Peyer's patch (tissue), 4 donors: Measurements from ENCODE around the gene FLACC1. TPM values are rescaled to one million over a fixed set of nuclear protein-coding genes. Genes with fewer than 3 reads are reported as not detected.
"Not testable (repeated sequence)": the region's sequence is repeated elsewhere in the genome, so short reads cannot be mapped to it uniquely, and the experiment has no call there.

Experiments
- DNase-seq, 3 donors: peaks; one replicate each; pipeline ENCODE4 v3.0.0-alpha.2; 2017 to 2019
- H3K27ac ChIP-seq, 4 donors: fragments of 200-600 bp; sonication (generic); one replicate each; pipeline ENCODE4 v1.5.1; 2016 to 2019
- H3K27me3 ChIP-seq, 2 donors: fragments of 200-600 bp; sonication (generic); one replicate each; pipeline ENCODE4 v1.5.1; 2019
- H3K36me3 ChIP-seq, 3 donors: fragments of 200-600 bp; sonication (generic); one replicate each; pipeline ENCODE4 v1.5.1; 2016 to 2019
- H3K4me1 ChIP-seq, 4 donors: fragments of 200-600 bp; sonication (generic); one replicate each; pipeline ENCODE4 v1.5.1; 2016 to 2019
- H3K4me3 ChIP-seq, 4 donors: fragments of 200-600 bp; sonication (generic); 1 replicate in 3 of 4; 2 replicates in 1 of 4; pipeline ENCODE4 v1.5.1; 2016 to 2019; ENCODE audit warnings: mild to moderate bottlenecking in 1 of 4
- H3K9me3 ChIP-seq, 4 donors: fragments of 200-600 bp; sonication (generic); one replicate each; pipeline ENCODE4 v1.5.1; 2016 to 2019; ENCODE audit warnings: mild to moderate bottlenecking in 1 of 4
- CTCF ChIP-seq, 6 experiments: fragments of 450-650 bp in 4 of 6; fragments of 200-600 bp in 2 of 6; sonication (generic) in 1 of 6; IDR thresholded peaks; one replicate each; pipeline ENCODE4 v1.5.1; 2017 to 2019; ENCODE audit warnings: antibody characterized with exemption in 6 of 6, mild to moderate bottlenecking in 3 of 6, moderate library complexity in 1 of 6
- POLR2A ChIP-seq, 2 donors: fragments of 450-650 bp; IDR thresholded peaks; one replicate each; pipeline ENCODE4 v1.5.1; 2017; ENCODE audit warnings: antibody characterized with exemption in 2 of 2, mild to moderate bottlenecking in 2 of 2, moderate library complexity in 2 of 2
- total RNA-seq, 4 donors: library from RNA; depleted of rRNA; stranded (reverse); fragments of >200 nt; gene quantifications; one replicate each; pipeline ENCODE4 v1.1.0, GENCODE V29; 2016

The FLACC1 gene
- total RNA-seq, 4 donors from 2014 or later, result 3.3 to 7.8 (median 6.6) TPM; not detected in 1

- DNase-seq, result no peak
Observed at GRCh38 chr2:201313362-201313761, 43.8 kb downstream of the FLACC1 start.

GRCh38 chr2:201308914-201309313, 48.2 kb downstream of the FLACC1 start:
- no peak for TF ChIP-seq POLR2A (IDR thresholded peaks at IDR 0.05)
- no peak for TF ChIP-seq CTCF (IDR thresholded peaks at IDR 0.05)
- no peak for DNase-seq
- no peak overlapping the region for H3K4me3 ChIP-seq
- no peaks in the 10 kb centered on the region for H3K9me3 ChIP-seq
- no peak overlapping the region for H3K27ac ChIP-seq
- no peaks in the 10 kb centered on the region for H3K27me3 ChIP-seq
- no peaks in the 10 kb centered on the region for H3K4me1 ChIP-seq
- no peaks in the 10 kb centered on the region for H3K36me3 ChIP-seq

More at GRCh38 chr2:201313362-201313761, 43.8 kb downstream of the FLACC1 start:
- H3K36me3 ChIP-seq, result no peaks in the 10 kb centered on the region
- TF ChIP-seq CTCF (IDR thresholded peaks at IDR 0.05), result no peak
- no peak for TF ChIP-seq POLR2A (IDR thresholded peaks at IDR 0.05)
- no peaks in the 10 kb centered on the region for H3K9me3 ChIP-seq
- H3K4me3 ChIP-seq, result no peak overlapping the region
- no peak overlapping the region for H3K27ac ChIP-seq
- no peaks in the 10 kb centered on the region for H3K4me1 ChIP-seq
- H3K27me3 ChIP-seq, result no peaks in the 10 kb centered on the region

GRCh38 chr2:201307876-201308275, 49.3 kb downstream of the FLACC1 start:
- Histone ChIP-seq H3K4me1 (no peaks in the 10 kb centered on the region), H3K27me3 (no peaks in the 10 kb centered on the region), H3K36me3 (no peaks in the 10 kb centered on the region), H3K9me3 (no peaks in the 10 kb centered on the region), H3K4me3 (no peak overlapping the region), H3K27ac (no peak overlapping the region)
- DNase-seq, result no peak
- no peak for TF ChIP-seq POLR2A (IDR thresholded peaks at IDR 0.05)
- TF ChIP-seq CTCF (IDR thresholded peaks at IDR 0.05), result no peak

- H3K36me3 ChIP-seq, H3K9me3 ChIP-seq, H3K27ac ChIP-seq, H3K4me1 ChIP-seq, H3K4me3 ChIP-seq, H3K27me3 ChIP-seq, DNase-seq: not testable (repeated sequence)
Observed at GRCh38 chr2:201299929-201300328, 57.2 kb downstream of the FLACC1 start.

GRCh38 chr2:201298462-201299052, 58.6 kb downstream of the FLACC1 start:
- Histone ChIP-seq H3K36me3 (no peaks in the 10 kb centered on the region), H3K27ac (no peak overlapping the region), H3K9me3 (peaks cover 0 to 8% (median 0%) of the 10 kb centered on the region in 4 donors), H3K27me3 (no peaks in the 10 kb centered on the region), H3K4me1 (no peaks in the 10 kb centered on the region), H3K4me3 (no peak overlapping the region)
- no peak for DNase-seq
- no peak for TF ChIP-seq CTCF (IDR thresholded peaks at IDR 0.05)
- no peak for TF ChIP-seq POLR2A (IDR thresholded peaks at IDR 0.05)

- not testable (repeated sequence) for H3K4me3 ChIP-seq, H3K27ac ChIP-seq, H3K27me3 ChIP-seq, H3K9me3 ChIP-seq, DNase-seq, H3K4me1 ChIP-seq
- H3K36me3 ChIP-seq, result peaks cover 0 to 38% (median 0%) of the 10 kb centered on the region in 3 donors
Observed at GRCh38 chr2:201290457-201291148, 66.5 kb downstream of the FLACC1 start.
